ENCODE data around the gene NFKBIZ. TPM values are rescaled to one million over a fixed set of nuclear protein-coding genes. Genes with fewer than 3 reads are reported as not detected.

The NFKBIZ gene
- total RNA-seq, result 135 and 224 TPM in 2 replicates

- DNase-seq (ENCODE audit: low read depth), result peak; percentile 80
Measured at GRCh38 chr3:101848754-101849713, at the start of gene NFKBIZ. TSS of gene NFKBIZ (plus strand) at chr3:101849514. CDS start at chr3:101849629, 115 bp downstream.

GRCh38 chr3:101801174-101801573 is 48.1 kb upstream of the NFKBIZ start:
- DNase-seq (ENCODE audit: low read depth), result no peak

DNA sequence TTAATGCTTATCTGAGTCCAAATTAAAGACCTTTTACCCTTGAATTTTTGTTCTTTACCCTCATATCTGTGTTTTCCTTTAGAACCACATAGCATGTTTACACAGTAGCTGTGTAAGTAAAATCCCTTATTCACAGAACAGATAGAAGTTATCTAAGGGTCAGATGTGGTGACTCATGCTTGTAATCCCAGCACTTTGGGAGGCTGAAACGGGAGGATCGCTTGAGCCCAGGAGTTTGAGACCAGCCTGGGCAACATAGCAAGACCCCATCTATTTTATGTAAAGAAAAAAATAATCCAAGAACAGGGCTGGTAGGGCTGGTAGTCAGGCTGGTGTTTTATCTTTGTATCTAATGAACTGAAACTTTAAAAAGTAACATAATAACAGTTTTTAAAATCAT is 47.1 kb upstream of the NFKBIZ start:
- no peak for DNase-seq (ENCODE audit: low read depth)

- DNase-seq (ENCODE audit: low read depth), result peak; percentile 61
Measured at GRCh38 chr3:101803173-101803782, 46.0 kb upstream of the NFKBIZ start.

DNA sequence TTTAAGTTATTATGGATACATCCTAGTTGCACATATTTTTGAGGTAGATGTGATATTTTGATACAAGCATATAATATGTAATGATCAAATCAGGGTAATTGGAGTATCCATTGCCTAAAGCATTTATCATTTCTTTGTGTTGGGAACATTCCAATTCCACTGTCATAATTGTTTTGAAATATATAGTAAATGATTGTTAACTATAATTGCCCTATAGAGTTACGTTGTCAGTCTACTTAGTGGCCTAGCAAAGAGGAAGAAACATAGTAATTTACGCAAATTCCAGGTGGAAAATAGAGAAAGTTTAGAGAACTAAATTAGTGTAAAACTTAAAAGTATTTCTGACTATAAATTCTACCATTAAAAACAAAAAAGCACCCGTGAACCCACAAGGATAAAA is 45.4 kb upstream of the NFKBIZ start:
- DNase-seq (ENCODE audit: low read depth), result no peak

- no peak for DNase-seq (ENCODE audit: low read depth)
Measured at GRCh38 chr3:101806491-101806890, 42.8 kb upstream of the NFKBIZ start.

GRCh38 chr3:101807888-101808287 is 41.4 kb upstream of the NFKBIZ start:
- no peak for DNase-seq (ENCODE audit: low read depth)

- peak; percentile 72 for DNase-seq (ENCODE audit: low read depth)
Measured at GRCh38 chr3:101809178-101810021, 39.9 kb upstream of the NFKBIZ start.

DNA sequence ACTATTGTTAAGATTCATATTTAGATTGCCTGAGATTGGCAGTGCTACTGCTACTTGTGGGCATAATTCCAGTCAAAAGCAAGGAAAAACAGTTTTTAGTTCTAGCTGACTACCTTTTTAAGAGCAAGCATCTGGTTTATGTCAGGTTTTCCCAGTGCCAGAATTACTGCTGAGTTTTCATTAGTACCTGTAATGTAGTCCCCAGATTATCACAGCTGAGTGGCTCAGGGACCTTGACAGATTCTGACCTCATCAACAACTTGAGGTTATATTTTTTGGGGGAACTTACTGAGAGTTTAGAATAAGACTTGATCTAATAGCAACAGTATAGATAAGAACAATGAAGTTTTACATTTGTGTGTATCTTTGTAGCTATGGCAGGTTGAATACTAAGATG is 39.3 kb upstream of the NFKBIZ start:
- peak; percentile 43 for DNase-seq (ENCODE audit: low read depth)

DNA sequence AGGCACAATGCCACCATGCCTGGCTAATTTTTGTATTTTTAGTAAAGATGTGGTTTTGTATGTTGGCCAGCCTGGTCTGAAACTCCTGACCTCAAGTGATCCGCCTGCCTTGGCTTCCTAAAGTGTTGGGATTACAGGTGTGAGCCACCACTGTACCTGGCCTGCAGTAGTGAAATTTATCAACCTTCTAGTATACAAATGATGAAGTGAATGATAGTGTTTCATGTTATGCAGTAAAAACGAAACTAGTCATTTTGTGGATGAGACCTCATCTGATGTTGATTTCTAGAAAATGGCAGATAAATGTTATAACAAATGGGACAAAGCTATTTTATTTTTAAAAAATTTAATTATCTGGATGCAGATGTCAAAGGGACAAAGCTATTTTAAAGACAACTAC is 37.4 kb upstream of the NFKBIZ start:
- no peak for DNase-seq (ENCODE audit: low read depth)

DNA sequence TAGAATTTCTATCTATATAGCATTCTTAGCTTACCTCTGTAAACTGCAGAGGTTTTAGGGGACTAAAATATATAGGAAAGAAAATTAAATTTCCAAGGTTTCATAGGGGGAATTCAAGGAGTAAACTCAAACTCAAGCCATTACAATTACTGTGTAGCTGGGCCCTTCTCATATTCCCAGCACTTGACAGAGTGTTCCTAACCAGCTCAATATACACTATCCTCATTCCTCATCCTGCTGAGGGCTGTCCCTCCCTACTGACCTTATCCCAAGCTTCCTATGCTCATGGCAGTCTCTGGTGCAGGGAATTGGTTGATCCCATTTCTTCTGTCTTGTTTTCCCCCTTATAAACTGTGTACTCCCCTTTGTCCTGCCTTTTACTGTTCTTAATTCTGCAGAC is 36.4 kb upstream of the NFKBIZ start:
- DNase-seq (ENCODE audit: low read depth), result no peak

DNA sequence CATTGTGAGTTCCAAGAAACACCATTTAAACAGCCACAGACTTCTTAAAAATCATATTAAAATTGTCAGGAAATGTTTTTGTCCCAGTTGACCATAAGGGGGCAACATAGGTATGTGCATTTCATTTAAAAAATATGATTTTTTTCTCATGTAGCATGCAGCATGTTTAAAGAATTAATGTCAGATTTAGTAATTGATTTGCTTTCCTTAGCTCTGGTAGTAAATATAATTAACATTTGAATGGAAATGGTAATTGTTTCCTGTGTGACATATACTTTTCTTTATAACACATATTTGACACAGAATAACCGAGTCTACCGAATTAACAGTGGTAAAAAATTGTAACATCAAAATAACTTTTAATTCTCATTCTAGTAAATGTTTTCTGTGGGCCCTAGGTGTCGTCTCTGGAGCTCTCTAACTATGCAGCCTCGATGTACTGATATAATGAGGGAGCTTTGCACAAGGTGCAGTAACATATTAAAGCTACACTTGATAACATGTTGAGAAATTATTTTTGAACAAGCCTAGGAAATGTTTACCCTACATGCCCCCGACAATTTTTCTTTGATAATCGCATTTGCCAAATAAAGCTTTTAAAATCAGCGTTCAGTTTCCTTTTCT is 35.4 kb upstream of the NFKBIZ start:
- peak; percentile 65 for DNase-seq (ENCODE audit: low read depth)

DNA sequence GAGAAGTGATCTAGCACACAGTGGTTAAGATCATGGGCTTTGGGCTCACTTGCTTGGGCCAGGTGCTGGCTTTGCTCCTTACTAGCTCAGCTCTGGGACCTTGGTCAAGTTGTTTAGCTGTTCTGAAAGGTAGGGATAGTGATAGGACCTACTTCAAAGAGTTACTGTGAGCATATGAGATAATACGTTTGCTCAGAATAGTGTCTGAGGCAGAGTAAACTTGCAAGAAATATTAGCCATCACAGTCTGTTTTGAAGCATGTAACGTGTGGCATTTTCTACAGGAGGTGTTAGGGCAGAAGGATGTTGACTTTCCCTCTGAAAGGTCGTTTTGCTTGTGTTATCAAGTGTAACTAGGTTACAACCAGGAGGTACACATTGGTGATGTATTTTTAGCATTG is 34.5 kb upstream of the NFKBIZ start:
- no peak for DNase-seq (ENCODE audit: low read depth)

- DNase-seq (ENCODE audit: low read depth), result peak; percentile 93
Measured at GRCh38 chr3:101816215-101817149, 32.8 kb upstream of the NFKBIZ start.

DNA sequence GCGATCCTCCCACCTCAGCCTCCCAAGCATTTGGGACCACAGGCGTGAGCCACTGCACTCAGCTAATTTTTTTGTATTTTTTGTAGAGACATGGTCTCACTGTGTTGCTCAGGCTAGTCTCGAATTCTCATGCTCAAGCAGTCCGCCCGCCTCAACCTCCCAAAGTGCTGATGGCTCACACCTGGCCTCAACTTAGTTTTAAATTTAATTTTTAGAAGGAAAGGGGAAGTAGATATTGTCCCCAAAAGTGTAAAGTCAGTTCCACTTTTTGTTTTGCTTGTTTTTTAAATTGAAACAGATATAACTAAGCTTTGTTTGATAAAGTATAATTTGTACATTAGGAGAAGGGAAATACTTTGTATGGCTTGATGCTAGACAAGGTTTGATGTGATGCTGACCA is 31.3 kb upstream of the NFKBIZ start:
- no peak for DNase-seq (ENCODE audit: low read depth)

- DNase-seq (ENCODE audit: low read depth), result no peak
Measured at GRCh38 chr3:101819649-101820206, 29.6 kb upstream of the NFKBIZ start.

DNA sequence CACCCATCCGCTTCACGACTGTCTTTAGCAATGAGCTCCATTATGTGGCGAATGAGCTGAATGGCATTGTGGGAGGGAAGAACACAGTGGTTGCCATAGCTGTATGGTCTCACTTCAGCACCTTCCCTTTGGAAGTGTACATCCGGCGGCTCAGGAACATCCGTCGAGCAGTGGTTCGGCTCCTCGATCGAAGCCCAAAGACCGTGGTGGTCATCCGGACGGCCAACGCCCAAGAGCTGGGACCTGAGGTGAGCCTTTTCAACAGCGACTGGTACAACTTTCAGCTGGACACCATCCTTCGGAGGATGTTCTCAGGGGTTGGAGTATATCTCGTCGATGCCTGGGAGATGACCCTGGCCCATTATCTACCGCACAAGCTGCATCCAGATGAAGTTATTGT is 27.8 kb upstream of the NFKBIZ start:
- DNase-seq (ENCODE audit: low read depth), result no peak

DNA sequence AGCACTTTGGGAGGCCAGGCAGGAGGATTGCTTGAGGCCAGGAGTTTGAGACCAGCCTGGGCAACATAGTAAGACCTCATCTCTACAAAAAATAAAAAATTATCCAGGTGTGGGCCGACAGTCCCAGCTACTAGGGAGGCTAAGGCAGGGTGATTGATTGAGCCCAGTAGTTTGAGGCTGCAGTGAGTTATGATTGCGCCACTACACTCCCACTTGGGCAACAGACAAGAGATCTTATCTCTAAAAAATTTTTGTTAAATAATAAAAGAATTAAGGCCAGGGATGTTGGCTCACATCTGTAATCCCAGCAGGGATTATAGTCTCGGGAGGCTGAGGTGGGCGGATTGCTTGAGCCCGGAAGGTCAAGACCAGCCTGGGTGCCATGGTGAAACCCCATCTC is 25.8 kb upstream of the NFKBIZ start:
- DNase-seq (ENCODE audit: low read depth), result no peak

DNA sequence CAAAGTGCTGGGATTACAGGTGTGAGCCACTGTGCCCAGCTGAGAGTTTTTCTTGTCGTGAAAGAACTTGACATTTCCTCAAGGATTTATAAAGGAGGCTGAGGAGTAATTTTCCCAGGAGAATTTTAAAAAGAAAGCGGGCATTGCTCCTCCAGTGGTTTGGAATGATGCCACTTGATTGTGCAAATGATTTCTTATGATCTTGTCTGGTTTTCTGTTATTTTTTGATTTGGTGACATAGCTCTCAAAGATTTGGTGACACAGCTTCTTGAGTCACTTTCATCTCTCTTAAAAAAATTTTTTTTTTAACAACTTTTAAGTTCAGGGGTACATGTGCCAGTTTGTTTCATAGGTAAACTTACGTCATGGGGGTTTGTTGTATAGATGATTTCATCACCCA is 24.6 kb upstream of the NFKBIZ start:
- no peak for DNase-seq (ENCODE audit: low read depth)

GRCh38 chr3:101825904-101826445 is 23.3 kb upstream of the NFKBIZ start:
- DNase-seq (ENCODE audit: low read depth), result peak; percentile 29

Data from renal cortical epithelial cell (primary cell).